ENCODE measurements around the gene SPATA18.

GRCh38 chr4:52016981-52017380 is 34.1 kb upstream of the SPATA18 start:
- TF ChIP-seq CTCF (IDR thresholded peaks at IDR 0.05; ENCODE audit: insufficient read depth, low read length, poor library complexity, severe bottlenecking) (no peak), EZH2phosphoT487 (conservative IDR thresholded peaks at IDR 0.05; ENCODE audit: low read length) (no peak)
